HK-2 (cell line): ENCODE measurements around the gene ANKK1.

Experiments
- DNase-seq: peaks from one replicate; pipeline ENCODE4 v3.0.0-alpha.2; 2018; ENCODE audit not compliant: unreplicated experiment

ANKK1 gene

GRCh38 chr11:113408887-113409286, 21.3 kb downstream of the ANKK1 start:
- DNase-seq = no peak

GRCh38 chr11:113409526-113409925, 21.9 kb downstream of the ANKK1 start:
- no peak for DNase-seq

- DNase-seq = no peak
Measured at GRCh38 chr11:113410414-113411135, 23.0 kb downstream of the ANKK1 start.

GRCh38 chr11:113411536-113411935, 24.0 kb downstream of the ANKK1 start:
- no peak for DNase-seq

- no peak for DNase-seq
Measured at GRCh38 chr11:113412675-113413074, 25.1 kb downstream of the ANKK1 start.

- DNase-seq = no peak
Measured at GRCh38 chr11:113415343-113415742, 27.8 kb downstream of the ANKK1 start.

GRCh38 chr11:113417428-113417827, 29.8 kb downstream of the ANKK1 start:
- DNase-seq = no peak

GRCh38 chr11:113419454-113420003, 31.9 kb downstream of the ANKK1 start:
- DNase-seq = no peak

- no peak for DNase-seq
Measured at GRCh38 chr11:113420808-113421207, 33.2 kb downstream of the ANKK1 start.

GRCh38 chr11:113426686-113427085, 39.1 kb downstream of the ANKK1 start:
- no peak for DNase-seq

- DNase-seq = no peak
Measured at GRCh38 chr11:113431746-113432145, 44.2 kb downstream of the ANKK1 start.

- no peak for DNase-seq
Measured at GRCh38 chr11:113435190-113435968, 47.8 kb downstream of the ANKK1 start.

GRCh38 chr11:113436672-113437252, 49.2 kb downstream of the ANKK1 start:
- DNase-seq = no peak

GRCh38 chr11:113440816-113441215, 53.2 kb downstream of the ANKK1 start:
- no peak for DNase-seq

GRCh38 chr11:113444502-113445123, 57.0 kb downstream of the ANKK1 start:
- DNase-seq = no peak

- no peak for DNase-seq
Measured at GRCh38 chr11:113446112-113446511, 58.5 kb downstream of the ANKK1 start.

GRCh38 chr11:113446938-113447337, 59.4 kb downstream of the ANKK1 start:
- DNase-seq = no peak

GRCh38 chr11:113447621-113448315, 60.2 kb downstream of the ANKK1 start:
- DNase-seq = no peak

- no peak for DNase-seq
Measured at GRCh38 chr11:113448316-113448677, 60.7 kb downstream of the ANKK1 start.

GRCh38 chr11:113449743-113450142, 62.2 kb downstream of the ANKK1 start:
- no peak for DNase-seq
